Kasumi-1 (cell line): ENCODE data around the gene AKNA.

ENCODE experiments used
- DNase-seq, 2 experiments: peaks; one replicate each; lab custom pipeline; 2025; lab: John Stamatoyannopoulos, UW

Gene AKNA

DNA sequence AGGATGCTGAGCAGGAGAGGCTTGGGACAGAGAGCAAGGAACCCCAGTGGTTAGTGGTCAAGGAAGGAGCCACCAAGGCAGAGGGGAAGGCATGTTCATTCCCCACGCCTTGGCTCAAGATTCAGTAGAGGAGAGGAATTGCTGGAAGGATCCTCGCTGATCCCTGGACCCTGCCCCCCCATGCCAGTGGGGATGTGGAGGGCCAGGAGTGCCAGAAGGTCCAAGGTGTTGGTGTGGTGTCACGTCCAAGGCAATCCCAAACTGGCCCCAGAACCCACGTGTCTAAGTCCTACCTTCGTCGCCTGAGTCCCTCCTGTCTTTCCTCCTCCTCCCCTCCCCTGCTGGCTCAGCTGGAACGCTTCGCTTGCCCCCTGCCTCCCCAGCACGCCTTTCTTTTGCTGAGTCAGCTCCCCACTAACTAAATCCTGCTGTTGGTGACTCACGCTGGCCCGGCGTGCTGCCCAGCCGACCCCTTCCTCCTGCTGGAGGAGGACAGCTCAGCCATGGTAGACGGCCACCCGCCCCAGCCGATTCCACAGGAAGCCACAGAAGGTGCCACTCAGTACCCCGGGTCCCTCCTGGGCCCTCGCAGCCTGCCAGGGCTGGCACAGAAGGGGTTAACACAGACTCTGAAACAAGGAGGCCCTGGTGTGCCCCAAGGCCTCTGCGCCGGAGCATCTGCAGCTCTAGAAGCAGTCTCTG is 102.5 kb downstream of the AKNA start:
- no peak for DNase-seq

- DNase-seq = no peak
Observed at GRCh38 chr9:114284316-114285060, 103.3 kb downstream of the AKNA start.
